ENCODE measurements around the gene NFE2L2.
"Not testable (repeated sequence)": the region's sequence is repeated elsewhere in the genome, so short reads cannot be mapped to it uniquely, and the experiment has no call there.

The NFE2L2 gene

GRCh38 chr2:177281400-177282180 lies 17.1 kb upstream of the NFE2L2 start:
- no peak for DNase-seq (ENCODE audit: low read depth in 2 of 2)

- DNase-seq (ENCODE audit: low read depth in 2 of 2) = no peak
These were observed 15.3 kb upstream of the NFE2L2 start for GRCh38 chr2:177279847-177280246.

- DNase-seq (ENCODE audit: low read depth in 2 of 2) = no peak
These were observed 11.2 kb upstream of the NFE2L2 start for GRCh38 chr2:177275743-177276055.

- DNase-seq (ENCODE audit: low read depth in 2 of 2) = no peak
These were observed 10.7 kb upstream of the NFE2L2 start for GRCh38 chr2:177275040-177275742.

GRCh38 chr2:177273408-177273807 lies 8.9 kb upstream of the NFE2L2 start:
- DNase-seq (ENCODE audit: low read depth in 2 of 2) = no peak

GRCh38 chr2:177272765-177273164 lies 8.2 kb upstream of the NFE2L2 start:
- DNase-seq (ENCODE audit: low read depth in 2 of 2) = no peak

- no peak for DNase-seq (ENCODE audit: low read depth in 2 of 2)
These were observed 7.6 kb upstream of the NFE2L2 start for GRCh38 chr2:177271981-177272666.

- no peak for DNase-seq (ENCODE audit: low read depth in 2 of 2)
These were observed 6.0 kb upstream of the NFE2L2 start for GRCh38 chr2:177270531-177270930.

- DNase-seq (ENCODE audit: low read depth in 2 of 2) = no peak
These were observed 4.4 kb upstream of the NFE2L2 start for GRCh38 chr2:177268901-177269300.

GRCh38 chr2:177268187-177268871 lies 3.8 kb upstream of the NFE2L2 start:
- no peak for DNase-seq (ENCODE audit: low read depth in 2 of 2)

- DNase-seq (ENCODE audit: low read depth in 2 of 2) = not testable (repeated sequence)
These were observed 2.4 kb upstream of the NFE2L2 start for GRCh38 chr2:177266955-177267354.

- DNase-seq (ENCODE audit: low read depth in 2 of 2) = no peak
These were observed 1.6 kb upstream of the NFE2L2 start for GRCh38 chr2:177265824-177266817.

- DNase-seq (ENCODE audit: low read depth in 2 of 2) = peak in 1 of 2 donors; percentile 30
These were observed 276 bp downstream of the NFE2L2 start for GRCh38 chr2:177264209-177264692.

- DNase-seq (ENCODE audit: low read depth in 2 of 2) = peak; percentile 89
These were observed 897 bp downstream of the NFE2L2 start for GRCh38 chr2:177263451-177264208.

- DNase-seq (ENCODE audit: low read depth in 2 of 2) = no peak
These were observed 1.5 kb downstream of the NFE2L2 start for GRCh38 chr2:177262958-177263450.

GRCh38 chr2:177262092-177262491 lies 2.4 kb downstream of the NFE2L2 start:
- DNase-seq (ENCODE audit: low read depth in 2 of 2) = no peak

- no peak for DNase-seq (ENCODE audit: low read depth in 2 of 2)
These were observed 3.1 kb downstream of the NFE2L2 start for GRCh38 chr2:177261116-177262060.

GRCh38 chr2:177260379-177260778 lies 4.1 kb downstream of the NFE2L2 start:
- DNase-seq (ENCODE audit: low read depth in 2 of 2) = no peak

GRCh38 chr2:177258059-177258458 lies 6.5 kb downstream of the NFE2L2 start:
- DNase-seq (ENCODE audit: low read depth in 2 of 2) = no peak
